ENCODE results near the gene ORM2. TPM values are rescaled to one million over a fixed set of nuclear protein-coding genes. Genes with fewer than 3 reads are reported as not detected.

Gene ORM2
- total and polyA plus RNA-seq, 2 of the 4 experiments (the other 2 are of a cell fraction): not detected

DNA sequence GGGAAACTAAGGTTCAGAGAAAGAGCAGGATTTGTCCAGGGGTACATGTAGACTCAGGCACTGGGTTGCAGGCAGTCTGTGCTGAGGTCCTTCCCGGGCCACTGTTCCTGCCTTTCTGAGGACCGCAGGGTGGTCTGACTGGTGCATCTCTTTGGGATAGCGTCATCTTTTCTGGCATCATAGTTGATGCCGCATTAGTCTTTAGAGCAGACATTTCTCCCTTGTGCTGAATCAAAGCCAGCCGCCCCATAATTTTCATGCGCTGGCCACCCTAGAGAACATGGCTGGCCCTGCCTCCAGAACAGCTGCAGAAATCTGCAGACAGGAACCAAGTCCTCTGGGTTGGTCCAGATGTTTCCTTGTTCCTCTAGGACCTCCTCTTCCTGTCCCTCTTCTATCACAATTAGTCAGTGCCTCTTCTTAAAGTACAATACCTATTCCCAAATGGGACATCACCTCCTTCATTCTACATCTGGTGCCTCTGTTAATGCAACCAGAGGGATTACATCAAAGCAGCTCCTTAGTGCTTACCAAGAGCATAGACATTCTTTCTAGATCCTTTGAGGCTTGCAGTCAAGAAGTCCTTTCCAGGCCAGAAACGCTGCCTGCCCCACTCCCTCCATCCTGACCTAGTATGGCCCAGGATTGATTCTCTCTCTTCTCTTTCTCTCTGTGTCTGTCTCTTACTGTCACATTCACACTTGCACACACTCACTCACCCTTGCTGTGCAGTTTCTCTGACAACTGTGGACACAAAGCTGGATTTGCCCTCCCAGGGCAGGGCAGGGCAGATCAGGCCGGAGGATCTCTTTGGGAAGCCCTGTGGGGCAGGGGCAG, 48.8 kb upstream of the ORM2 start:
- H3K4me1 ChIP-seq (ENCODE audit: control insufficient read depth, insufficient read depth, low read length): peaks cover 41% of the 10 kb centered on the region
- no peaks in the 10 kb centered on the region for H3K9me3 ChIP-seq (ENCODE audit: control insufficient read depth, insufficient read depth, low read length)
- 82% methylated on average over 5 of the region's 8 CpGs; no CpG with 5 or more reads in 1 of the 2 experiments for WGBS, 2 experiments (ENCODE audit: extremely low coverage in 2 of 2, insufficient read length in 1 of 2)
- no peak overlapping the region for H3K4me2 ChIP-seq (ENCODE audit: low read depth, low read length)
- H3K27me3 ChIP-seq (ENCODE audit: control insufficient read depth, insufficient read depth, low read length): no peaks in the 10 kb centered on the region
- H3K14ac ChIP-seq (replicated peaks; ENCODE audit: low read depth, low read length): peak overlapping the region; percentile 86
- CTCF ChIA-PET: interaction anchor here (1.4 kb wide), 1 partner anchor 173 kb away, joined by 4 read pairs; no protein-coding TSS in a partner anchor
- DNase-seq (peak; percentile 34), ATAC-seq (ENCODE audit: low read depth) (no peak)
- H4K8ac ChIP-seq (ENCODE audit: low read depth in 2 of 2, low read length in 2 of 2): no peak overlapping the region
- H3K27ac ChIP-seq (ENCODE audit: insufficient read depth, low read length): no peak overlapping the region
- H4K5ac ChIP-seq (ENCODE audit: low read depth, low read length): no peak overlapping the region
- H2BK120ac ChIP-seq (ENCODE audit: low read depth, low read length): peak overlapping the region; percentile 52; the same call in 1 of the 2 replicates
- peaks cover 7 to 47% of the 10 kb centered on the region in 2 experiments; a peak in 3 of 4 replicates for H3K79me1 ChIP-seq (ENCODE audit: low read depth in 1 of 2, low read length in 2 of 2)
- POLR2A ChIA-PET (ENCODE audit: unreplicated experiment): no interaction called here
- peak overlapping the region; percentile 26; the same call in 1 of the 3 replicates for H2BK15ac ChIP-seq (ENCODE audit: low read depth, low read length)
- peaks cover 4% of the 10 kb centered on the region; the same call in 1 of the 2 replicates for H3K36me3 ChIP-seq (ENCODE audit: control insufficient read depth, insufficient read depth, low read length)
- H2AK5ac ChIP-seq (ENCODE audit: low read depth, low read length): peak overlapping the region; percentile 54; the same call in 1 of the 2 replicates
- BruUV-seq (replicated peaks): no TSS peak
- H2BK5ac ChIP-seq (ENCODE audit: low read depth, low read length, poor library complexity, severe bottlenecking): no peak overlapping the region
- H4K20me1 ChIP-seq (ENCODE audit: insufficient read depth, low read length): peaks cover 4% of the 10 kb centered on the region
- peak overlapping the region; percentile 38; the same call in 1 of the 2 replicates for H2BK20ac ChIP-seq (ENCODE audit: low read depth, low read length)
- dilution Hi-C loops (cut with HindIII; ENCODE audit: low sequenced_read_pairs, unreplicated experiment): no loop called here
- no peak overlapping the region; the same call in 1 of the 2 replicates for H4K91ac ChIP-seq (ENCODE audit: insufficient read depth, low read depth, low read length)
- peaks cover 52% of the 10 kb centered on the region for H3K9me1 ChIP-seq (ENCODE audit: insufficient read depth, low read length)
- intact Hi-C loops (cut with micrococcal nuclease): no loop called here
- H2AK9ac ChIP-seq (replicated peaks; ENCODE audit: low read depth, low read length, poor library complexity): no peak overlapping the region
- H3K9ac ChIP-seq (ENCODE audit: low read depth, low read length): no peak overlapping the region
- H3K18ac ChIP-seq (ENCODE audit: low read depth, low read length): peak overlapping the region; percentile 33; the same call in 1 of the 2 replicates
- H3K4ac ChIP-seq (ENCODE audit: low read depth, low read length): peak overlapping the region; percentile 63
- no peak overlapping the region for H3K4me3 ChIP-seq (ENCODE audit: insufficient read depth, low read depth, low read length)
- in situ Hi-C loops (cut with MboI; ENCODE audit: low sequenced_read_pairs): no loop called here
- no peak overlapping the region for H3K56ac ChIP-seq (ENCODE audit: extremely low read depth, insufficient read depth, low read length)
- H3K23ac ChIP-seq (ENCODE audit: low read depth, low read length): peak overlapping the region; percentile 17; the same call in 1 of the 2 replicates
- peak overlapping the region; percentile 61 for H2AFZ ChIP-seq (replicated peaks; ENCODE audit: low read length, poor library complexity)
- TF ChIP-seq RAD21 (IDR thresholded peaks at IDR 0.05; ENCODE audit: low read length) (no peak), MXI1 (IDR thresholded peaks at IDR 0.05; ENCODE audit: borderline replicate concordance, low read depth, low read length) (no peak), CHD1 (IDR thresholded peaks at IDR 0.05; ENCODE audit: low read depth, low read length) (no peak), BHLHE40 (IDR thresholded peaks at IDR 0.05; ENCODE audit: low read depth, low read length) (no peak), MAZ (IDR thresholded peaks at IDR 0.05; ENCODE audit: borderline replicate concordance, low read depth, low read length) (no peak), POLR2A (IDR thresholded peaks at IDR 0.05; ENCODE audit: low read depth, low read length) (no peak), FOS (IDR thresholded peaks at IDR 0.05; ENCODE audit: low read depth, low read length) (no peak), SMC3 (IDR thresholded peaks at IDR 0.05; ENCODE audit: low read depth, low read length) (no peak), RFX5 (IDR thresholded peaks at IDR 0.05; ENCODE audit: low read depth, low read length) (no peak), NFE2L2 (IDR thresholded peaks at IDR 0.05; ENCODE audit: low read depth, low read length) (no peak), MAFK (IDR thresholded peaks at IDR 0.05; ENCODE audit: low read depth, low read length) (no peak)
- TF ChIP-seq, protein P1, sequence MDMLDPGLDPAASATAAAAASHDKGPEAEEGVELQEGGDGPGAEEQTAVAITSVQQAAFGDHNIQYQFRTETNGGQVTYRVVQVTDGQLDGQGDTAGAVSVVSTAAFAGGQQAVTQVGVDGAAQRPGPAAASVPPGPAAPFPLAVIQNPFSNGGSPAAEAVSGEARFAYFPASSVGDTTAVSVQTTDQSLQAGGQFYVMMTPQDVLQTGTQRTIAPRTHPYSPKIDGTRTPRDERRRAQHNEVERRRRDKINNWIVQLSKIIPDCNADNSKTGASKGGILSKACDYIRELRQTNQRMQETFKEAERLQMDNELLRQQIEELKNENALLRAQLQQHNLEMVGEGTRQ (IDR thresholded peaks at IDR 0.05; ENCODE audit: low read depth, low read length): no peak
- TF ChIP-seq, protein P2, sequence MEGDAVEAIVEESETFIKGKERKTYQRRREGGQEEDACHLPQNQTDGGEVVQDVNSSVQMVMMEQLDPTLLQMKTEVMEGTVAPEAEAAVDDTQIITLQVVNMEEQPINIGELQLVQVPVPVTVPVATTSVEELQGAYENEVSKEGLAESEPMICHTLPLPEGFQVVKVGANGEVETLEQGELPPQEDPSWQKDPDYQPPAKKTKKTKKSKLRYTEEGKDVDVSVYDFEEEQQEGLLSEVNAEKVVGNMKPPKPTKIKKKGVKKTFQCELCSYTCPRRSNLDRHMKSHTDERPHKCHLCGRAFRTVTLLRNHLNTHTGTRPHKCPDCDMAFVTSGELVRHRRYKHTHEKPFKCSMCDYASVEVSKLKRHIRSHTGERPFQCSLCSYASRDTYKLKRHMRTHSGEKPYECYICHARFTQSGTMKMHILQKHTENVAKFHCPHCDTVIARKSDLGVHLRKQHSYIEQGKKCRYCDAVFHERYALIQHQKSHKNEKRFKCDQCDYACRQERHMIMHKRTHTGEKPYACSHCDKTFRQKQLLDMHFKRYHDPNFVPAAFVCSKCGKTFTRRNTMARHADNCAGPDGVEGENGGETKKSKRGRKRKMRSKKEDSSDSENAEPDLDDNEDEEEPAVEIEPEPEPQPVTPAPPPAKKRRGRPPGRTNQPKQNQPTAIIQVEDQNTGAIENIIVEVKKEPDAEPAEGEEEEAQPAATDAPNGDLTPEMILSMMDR (conservative IDR thresholded peaks at IDR 0.05; ENCODE audit: low read depth, low read length): no peak
- TF ChIP-seq, protein P3, sequence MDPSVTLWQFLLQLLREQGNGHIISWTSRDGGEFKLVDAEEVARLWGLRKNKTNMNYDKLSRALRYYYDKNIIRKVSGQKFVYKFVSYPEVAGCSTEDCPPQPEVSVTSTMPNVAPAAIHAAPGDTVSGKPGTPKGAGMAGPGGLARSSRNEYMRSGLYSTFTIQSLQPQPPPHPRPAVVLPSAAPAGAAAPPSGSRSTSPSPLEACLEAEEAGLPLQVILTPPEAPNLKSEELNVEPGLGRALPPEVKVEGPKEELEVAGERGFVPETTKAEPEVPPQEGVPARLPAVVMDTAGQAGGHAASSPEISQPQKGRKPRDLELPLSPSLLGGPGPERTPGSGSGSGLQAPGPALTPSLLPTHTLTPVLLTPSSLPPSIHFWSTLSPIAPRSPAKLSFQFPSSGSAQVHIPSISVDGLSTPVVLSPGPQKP (IDR thresholded peaks at IDR 0.05; ENCODE audit: borderline replicate concordance, low read depth, low read length): no peak

Data from IMR-90 (cell line).